Gastroesophageal sphincter (tissue), 4 donors: ENCODE results near the gene ARHGEF4. TPM values are rescaled to one million over a fixed set of nuclear protein-coding genes. Genes with fewer than 3 reads are reported as not detected.
A peak's percentile ranks its signal among the peaks of the same experiment; 100 is the strongest.

Experiments
- ATAC-seq: fragments of 150-250 bp; one replicate; pipeline ENCODE4 v1.9.1; 2016; ENCODE audit warnings: mild to moderate bottlenecking, moderate library complexity
- H3K27ac ChIP-seq, 4 donors: fragments of 200-600 bp; sonication (generic) in 3 of 4; 1 replicate in 3 of 4; 2 replicates in 1 of 4; pipeline ENCODE4 v1.5.1; 2016 to 2019
- H3K27me3 ChIP-seq: fragments of 200-600 bp; sonication (generic); one replicate; pipeline ENCODE4 v1.5.1; 2019
- H3K36me3 ChIP-seq, 2 donors: fragments of 200-600 bp; sonication (generic); one replicate each; pipeline ENCODE4 v1.5.1; 2019; ENCODE audit warnings: control low read depth in 1 of 2
- H3K4me1 ChIP-seq, 3 donors: fragments of 200-600 bp; sonication (generic); 1 replicate in 2 of 3; 2 replicates in 1 of 3; pipeline ENCODE4 v1.5.1; 2016 to 2019; ENCODE audit warnings: control low read depth in 2 of 3
- H3K4me3 ChIP-seq, 2 donors: fragments of 200-600 bp; sonication (generic); one replicate each; pipeline ENCODE4 v1.5.1; 2019; ENCODE audit warnings: mild to moderate bottlenecking in 1 of 2, moderate library complexity in 1 of 2
- H3K9me3 ChIP-seq, 3 donors: fragments of 200-600 bp; sonication (generic); one replicate each; pipeline ENCODE4 v1.5.1; 2017 to 2019; ENCODE audit warnings: control low read depth in 2 of 3
- EP300 ChIP-seq: sonication (generic); formaldehyde crosslinking; IDR thresholded peaks from one replicate; pipeline ENCODE4 v1.6.1; 2017; ENCODE audit warnings: antibody characterized with exemption, mild to moderate bottlenecking
- POLR2A ChIP-seq, 2 donors: fragments of 450-650 bp; IDR thresholded peaks; one replicate each; pipeline ENCODE4 v1.6.1; 2017; ENCODE audit warnings: antibody characterized with exemption in 2 of 2, mild to moderate bottlenecking in 2 of 2, moderate library complexity in 1 of 2
- POLR2AphosphoS5 ChIP-seq: sonication (generic); formaldehyde crosslinking; IDR thresholded peaks from one replicate; pipeline ENCODE4 v1.6.1; 2017; ENCODE audit warnings: antibody characterized with exemption
- WGBS, 2 donors: methylation state at CpG; one replicate each; pipeline ENCODE4 v1.1.5; 2018; ENCODE audit warnings: low coverage in 1 of 2; 5-methylcytosine and 5-hydroxymethylcytosine counted together
- total RNA-seq, 4 donors: library from RNA; depleted of rRNA; stranded (reverse); fragments of >200 nt; gene quantifications; one replicate each; pipeline ENCODE4 v1.1.0, GENCODE V29; 2016
- TF ChIP-seq, protein P1 (sequence below), 4 experiments: fragments of 200-600 bp in 2 of 4; fragments of 450-650 bp in 2 of 4; sonication (generic) in 1 of 4; IDR thresholded peaks; one replicate each; pipeline ENCODE4 v1.5.1; 2017 to 2019; ENCODE audit warnings: antibody characterized with exemption in 4 of 4, mild to moderate bottlenecking in 2 of 4, moderate library complexity in 2 of 4

ARHGEF4 gene
- total RNA-seq, 4 donors from 2014 or later = 15.9 to 59.5 (median 21.8) TPM

GRCh38 chr2:130837175-130837810 is 579 bp downstream of the ARHGEF4 start:
- Histone ChIP-seq H3K27ac (no peak overlapping the region), H3K4me1 (peaks cover 0 to 13% (median 0%) of the 10 kb centered on the region in 3 donors), H3K9me3 (no peaks in the 10 kb centered on the region), H3K27me3 (peaks cover 79% of the 10 kb centered on the region), H3K36me3 (no peaks in the 10 kb centered on the region), H3K4me3 (peak overlapping the region in 1 of 2 donors; percentile 40)
- no CpG with 5 or more reads among the region's 53 CpGs for WGBS, 2 donors
- no peak for ATAC-seq
- no peak for TF ChIP-seq POLR2AphosphoS5
- TF ChIP-seq, protein P1, sequence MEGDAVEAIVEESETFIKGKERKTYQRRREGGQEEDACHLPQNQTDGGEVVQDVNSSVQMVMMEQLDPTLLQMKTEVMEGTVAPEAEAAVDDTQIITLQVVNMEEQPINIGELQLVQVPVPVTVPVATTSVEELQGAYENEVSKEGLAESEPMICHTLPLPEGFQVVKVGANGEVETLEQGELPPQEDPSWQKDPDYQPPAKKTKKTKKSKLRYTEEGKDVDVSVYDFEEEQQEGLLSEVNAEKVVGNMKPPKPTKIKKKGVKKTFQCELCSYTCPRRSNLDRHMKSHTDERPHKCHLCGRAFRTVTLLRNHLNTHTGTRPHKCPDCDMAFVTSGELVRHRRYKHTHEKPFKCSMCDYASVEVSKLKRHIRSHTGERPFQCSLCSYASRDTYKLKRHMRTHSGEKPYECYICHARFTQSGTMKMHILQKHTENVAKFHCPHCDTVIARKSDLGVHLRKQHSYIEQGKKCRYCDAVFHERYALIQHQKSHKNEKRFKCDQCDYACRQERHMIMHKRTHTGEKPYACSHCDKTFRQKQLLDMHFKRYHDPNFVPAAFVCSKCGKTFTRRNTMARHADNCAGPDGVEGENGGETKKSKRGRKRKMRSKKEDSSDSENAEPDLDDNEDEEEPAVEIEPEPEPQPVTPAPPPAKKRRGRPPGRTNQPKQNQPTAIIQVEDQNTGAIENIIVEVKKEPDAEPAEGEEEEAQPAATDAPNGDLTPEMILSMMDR (IDR thresholded peaks at IDR 0.05) = no peak
- no peak for TF ChIP-seq EP300
- no peak for TF ChIP-seq POLR2A (IDR thresholded peaks at IDR 0.05)

DNA sequence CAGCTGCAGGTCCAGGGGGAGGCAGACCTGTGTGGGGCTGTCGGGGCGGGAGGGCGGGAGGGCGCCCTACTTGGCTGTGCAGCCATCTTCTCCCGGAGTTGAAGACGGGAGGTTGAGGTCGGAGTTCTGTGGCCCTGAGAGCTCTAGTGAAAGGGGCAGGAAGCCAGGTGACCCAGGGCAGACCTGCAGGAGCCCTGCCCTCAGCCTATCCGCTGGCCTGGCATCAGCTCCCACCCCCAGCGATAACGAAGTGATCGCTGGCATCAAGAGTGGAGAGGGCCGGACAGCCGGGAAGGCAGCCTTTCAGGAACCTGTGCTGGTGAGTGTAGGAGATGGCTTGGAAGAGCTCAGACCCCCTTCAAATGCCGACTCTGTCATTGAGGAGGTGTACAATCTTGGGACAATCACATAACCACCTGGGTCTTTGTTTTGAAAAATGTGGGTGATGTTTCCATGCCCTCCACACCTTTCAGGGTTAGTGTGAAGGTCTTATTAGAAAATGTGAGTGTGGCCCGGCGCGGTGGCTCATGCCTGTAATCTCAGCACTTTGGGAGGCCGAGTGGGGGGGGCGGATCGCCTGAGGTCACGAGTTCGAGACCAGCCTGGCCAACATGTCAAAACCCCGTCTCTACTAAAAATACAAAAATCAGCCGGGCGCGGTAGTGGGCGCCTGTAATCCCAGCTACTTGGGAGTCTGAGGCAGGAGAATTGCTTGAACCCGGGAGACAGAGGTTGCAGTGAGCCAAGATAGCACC is 1.3 kb downstream of the ARHGEF4 start:
- ATAC-seq = no peak
- H3K27me3 ChIP-seq = peaks cover 78% of the 10 kb centered on the region
- WGBS, 2 donors = 86 to 88% methylated on average over 13 of the region's 28 CpGs
- TF ChIP-seq POLR2A (IDR thresholded peaks at IDR 0.05) = no peak
- TF ChIP-seq EP300 = no peak
- TF ChIP-seq POLR2AphosphoS5 = no peak
- TF ChIP-seq, protein P1 (IDR thresholded peaks at IDR 0.05) = no peak
- no peak overlapping the region for H3K4me3 ChIP-seq
- H3K9me3 ChIP-seq = no peaks in the 10 kb centered on the region
- peaks cover 0 to 13% (median 0%) of the 10 kb centered on the region in 3 donors for H3K4me1 ChIP-seq
- no peaks in the 10 kb centered on the region for H3K36me3 ChIP-seq
- no peak overlapping the region for H3K27ac ChIP-seq

- H3K9me3 ChIP-seq = no peaks in the 10 kb centered on the region
- H3K27me3 ChIP-seq = peaks cover 84% of the 10 kb centered on the region
- no peak overlapping the region for H3K4me3 ChIP-seq
- 90% methylated on average over 8 of the region's 16 CpGs; no CpG with 5 or more reads in 1 of the 2 donors for WGBS, 2 donors
- TF ChIP-seq POLR2AphosphoS5 = no peak
- TF ChIP-seq EP300 = no peak
- no peak for TF ChIP-seq POLR2A (IDR thresholded peaks at IDR 0.05)
- TF ChIP-seq, protein P1 (IDR thresholded peaks at IDR 0.05) = no peak
- no peaks in the 10 kb centered on the region for H3K36me3 ChIP-seq
- H3K4me1 ChIP-seq = peaks cover 0 to 13% (median 0%) of the 10 kb centered on the region in 3 donors
- no peak overlapping the region for H3K27ac ChIP-seq
- no peak for ATAC-seq
Observed at GRCh38 chr2:130839011-130839780, 2.5 kb downstream of the ARHGEF4 start.

DNA sequence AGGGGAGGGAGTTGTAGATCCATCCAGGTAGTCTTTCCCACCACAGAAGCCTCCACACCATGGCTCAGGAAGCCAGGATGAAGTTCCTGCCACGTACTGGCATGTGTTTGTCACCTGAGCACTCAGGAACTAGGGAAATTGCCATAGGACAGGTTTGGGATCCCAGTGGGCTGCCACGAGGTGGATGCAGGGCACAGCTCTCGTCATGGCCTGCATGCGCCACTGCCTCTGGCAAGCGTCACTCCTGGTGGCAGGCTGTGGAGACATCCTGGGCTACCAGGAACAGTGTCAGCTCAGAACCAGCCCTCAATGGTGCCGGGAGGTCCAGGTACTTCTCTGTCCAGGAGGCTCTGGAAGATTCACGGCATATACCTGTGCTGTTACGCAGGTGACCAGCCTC is 3.8 kb downstream of the ARHGEF4 start:
- Histone ChIP-seq H3K4me1 (peaks cover 0 to 13% (median 0%) of the 10 kb centered on the region in 3 donors), H3K36me3 (no peaks in the 10 kb centered on the region), H3K4me3 (no peak overlapping the region), H3K27me3 (peaks cover 73% of the 10 kb centered on the region), H3K27ac (no peak overlapping the region), H3K9me3 (no peaks in the 10 kb centered on the region)
- no peak for TF ChIP-seq EP300
- TF ChIP-seq POLR2A (IDR thresholded peaks at IDR 0.05) = no peak
- TF ChIP-seq, protein P1 (IDR thresholded peaks at IDR 0.05) = no peak
- TF ChIP-seq POLR2AphosphoS5 = no peak
- no CpG with 5 or more reads among the region's 8 CpGs for WGBS, 2 donors
- no peak for ATAC-seq
